ENCODE results near the gene SMARCAL1.
A peak's percentile ranks its signal among the peaks of the same experiment; 100 is the strongest.

Gene SMARCAL1

GRCh38 chr2:216477283-216478035, 65.2 kb downstream of the SMARCAL1 start:
- DNase-seq = no peak

- DNase-seq = peak in 1 of 2 experiments; percentile 27
Observed at GRCh38 chr2:216478151-216478550, 65.9 kb downstream of the SMARCAL1 start.

GRCh38 chr2:216478791-216479190, 66.5 kb downstream of the SMARCAL1 start:
- DNase-seq = no peak

- no peak for DNase-seq
Observed at GRCh38 chr2:216480221-216480620, 67.9 kb downstream of the SMARCAL1 start.

- no peak for DNase-seq
Observed at GRCh38 chr2:216482640-216483039, 70.4 kb downstream of the SMARCAL1 start.

DNA sequence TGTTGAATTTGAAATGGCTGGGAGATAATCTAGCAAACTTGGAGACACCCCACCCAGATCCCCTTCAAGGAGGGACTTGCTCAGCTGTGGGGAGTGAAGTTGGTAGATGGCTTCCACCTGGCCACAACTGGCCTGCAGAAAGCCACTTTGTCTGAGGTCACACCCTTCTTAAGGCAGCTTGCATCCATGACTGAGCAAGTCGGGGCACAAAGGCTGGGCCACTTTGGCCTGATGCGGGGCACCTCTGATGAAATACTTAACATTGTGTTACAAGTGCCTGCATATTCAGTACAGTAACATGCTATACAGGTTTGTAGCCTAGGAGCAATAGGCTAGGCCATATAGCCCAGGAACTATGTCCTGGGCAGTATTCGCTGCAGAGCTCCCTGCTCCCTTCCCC, 73.0 kb downstream of the SMARCAL1 start:
- DNase-seq = no peak

- no peak for DNase-seq
Observed at GRCh38 chr2:216485745-216486144, 73.5 kb downstream of the SMARCAL1 start.

DNA sequence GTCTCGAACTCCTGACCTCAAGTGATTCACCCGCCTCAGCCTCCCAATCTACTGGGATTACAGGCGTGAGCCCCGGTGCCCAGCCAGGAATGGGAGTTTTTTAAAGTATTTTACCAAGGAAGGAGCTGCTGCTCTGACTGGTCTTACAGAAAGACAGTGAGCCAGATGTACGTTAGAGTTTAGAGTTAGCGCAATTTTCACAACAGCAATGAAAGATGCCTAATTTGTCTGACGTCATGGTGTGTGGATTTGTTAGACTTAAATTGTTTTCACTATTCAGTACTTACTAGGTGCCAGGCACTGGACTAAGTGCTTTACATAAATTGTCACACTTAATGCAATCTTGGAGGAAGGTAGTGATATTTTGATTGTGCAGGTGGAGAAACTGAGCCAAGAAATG, 74.0 kb downstream of the SMARCAL1 start:
- DNase-seq = no peak

- no peak for DNase-seq
Observed at GRCh38 chr2:216486708-216487107, 74.4 kb downstream of the SMARCAL1 start.

DNA sequence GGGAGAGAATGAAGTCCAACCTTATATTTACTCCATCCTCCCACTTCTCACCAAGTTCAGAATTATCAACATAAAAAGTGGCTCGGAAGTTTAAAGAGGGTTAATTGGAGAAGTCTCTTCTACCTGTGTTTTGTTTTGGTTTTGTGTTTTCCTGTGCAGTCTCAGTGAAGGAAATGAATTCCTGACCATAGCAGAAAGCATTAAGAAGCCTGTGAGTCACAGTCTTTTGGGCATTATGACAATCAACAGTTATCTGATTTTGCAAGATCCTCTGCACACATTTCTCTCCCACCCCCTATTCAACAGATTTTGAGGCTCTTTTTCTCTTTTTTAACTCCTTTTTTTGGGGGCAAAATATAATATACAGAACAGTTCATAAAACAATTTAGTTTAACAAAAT, 77.8 kb downstream of the SMARCAL1 start:
- peak in 1 of 2 experiments; percentile 25 for DNase-seq

DNA sequence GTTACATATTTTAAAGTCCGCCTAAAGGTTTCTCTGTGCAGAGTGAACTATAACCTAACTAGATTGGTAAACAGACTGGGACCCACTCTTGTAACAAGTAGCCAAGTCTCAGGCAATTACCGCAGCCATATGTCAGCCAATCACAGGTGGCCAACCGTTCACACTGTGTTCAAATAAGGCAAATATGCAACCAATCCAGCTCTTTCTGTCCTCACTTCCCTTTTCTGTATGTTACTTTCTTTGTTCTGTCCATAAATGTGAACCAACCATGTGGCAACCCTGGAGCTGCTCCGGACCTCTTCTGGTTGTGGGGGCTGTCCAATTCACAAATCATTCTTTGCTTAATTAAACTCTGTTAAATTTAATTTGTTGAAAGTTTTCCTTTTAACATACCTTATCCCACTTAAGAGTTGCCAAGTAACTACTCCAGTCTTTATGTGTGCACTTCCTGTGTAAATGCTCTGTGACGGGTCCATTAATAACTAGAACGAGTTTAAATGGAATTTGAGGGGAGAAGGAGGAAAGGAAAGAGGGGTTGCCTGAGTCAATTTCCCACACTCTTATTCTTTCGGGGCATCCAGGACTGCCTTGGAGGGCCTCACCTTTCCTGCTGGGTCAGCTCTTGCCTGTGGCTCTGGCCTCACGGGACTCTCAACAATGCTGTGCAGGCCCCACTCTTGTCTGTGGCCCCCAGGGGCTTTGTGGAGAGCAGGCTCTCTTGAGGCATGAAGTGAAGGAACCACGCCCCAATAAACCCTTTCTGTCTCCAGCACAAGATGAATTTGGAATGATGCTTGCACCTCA, 79.7 kb downstream of the SMARCAL1 start:
- no peak for DNase-seq

DNA sequence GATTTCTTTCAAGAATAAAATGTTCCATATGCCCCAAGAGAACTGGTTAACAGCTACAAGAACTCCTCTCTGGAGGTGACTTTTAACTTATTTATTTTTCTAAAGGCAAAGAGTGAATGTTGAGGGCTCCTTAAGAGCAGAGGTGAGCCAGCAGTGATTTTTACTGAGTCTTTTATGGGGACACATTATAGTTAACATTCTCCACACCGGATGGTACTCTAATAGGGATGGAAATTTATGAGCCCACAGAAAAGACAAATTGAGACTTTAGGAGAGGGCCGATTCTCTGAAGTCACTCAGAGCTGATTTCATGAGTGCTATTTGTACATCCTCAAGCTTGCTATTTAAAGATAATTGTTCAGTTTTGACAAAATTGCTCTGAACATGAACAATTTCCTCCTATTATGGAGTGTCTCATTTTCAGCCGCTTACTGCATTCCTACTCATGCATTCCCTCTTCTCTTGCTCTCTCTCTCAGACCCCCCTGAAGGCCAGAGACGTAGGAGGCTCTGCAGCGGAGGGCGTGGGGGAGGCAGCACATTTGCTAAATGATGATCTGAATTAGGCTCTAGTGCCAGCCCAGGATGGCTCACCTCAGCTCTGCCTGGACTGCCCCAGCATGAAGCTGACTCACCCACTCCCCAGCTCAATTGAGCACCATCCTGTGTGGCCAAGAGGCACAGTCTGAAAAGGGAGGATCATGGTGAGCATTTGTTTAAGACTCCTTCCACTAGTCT, 80.5 kb downstream of the SMARCAL1 start:
- DNase-seq = no peak

GRCh38 chr2:216493334-216493685, 81.0 kb downstream of the SMARCAL1 start:
- no peak for DNase-seq

GRCh38 chr2:216495656-216496055, 83.4 kb downstream of the SMARCAL1 start:
- no peak for DNase-seq

DNA sequence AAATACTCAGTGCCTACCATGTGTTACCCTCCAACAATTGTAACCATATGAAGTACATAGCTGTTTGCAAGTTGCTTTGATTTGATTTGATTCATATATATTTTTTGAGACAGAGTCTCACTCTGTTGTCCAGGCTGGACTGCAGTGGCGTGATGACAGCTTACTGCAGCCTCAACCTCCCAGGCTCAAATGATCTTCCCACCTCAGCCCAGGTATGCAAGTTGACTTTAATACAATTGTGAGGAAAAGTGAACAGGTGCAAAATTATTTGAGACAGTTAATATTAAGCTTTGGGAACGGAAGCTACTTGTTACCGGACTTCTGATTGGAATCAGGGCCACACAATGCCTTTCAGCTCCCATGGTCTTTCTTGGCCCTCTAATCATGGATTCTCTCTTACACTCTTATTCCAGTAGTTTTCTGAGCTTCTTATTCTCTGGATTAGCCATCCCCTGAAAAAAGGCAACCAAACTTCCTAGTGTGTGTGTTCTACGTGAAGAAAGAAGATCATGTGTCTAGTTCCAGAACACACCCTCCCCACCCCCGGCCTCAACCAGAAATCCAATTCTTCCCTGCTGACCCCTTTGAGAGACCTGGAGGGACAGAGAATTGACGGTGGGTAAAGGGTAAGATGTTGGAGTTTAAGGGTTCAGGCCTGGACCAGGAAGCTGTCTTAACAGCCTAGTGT, 85.2 kb downstream of the SMARCAL1 start:
- DNase-seq = no peak

GRCh38 chr2:216498070-216498378, 85.7 kb downstream of the SMARCAL1 start:
- DNase-seq = no peak

DNA sequence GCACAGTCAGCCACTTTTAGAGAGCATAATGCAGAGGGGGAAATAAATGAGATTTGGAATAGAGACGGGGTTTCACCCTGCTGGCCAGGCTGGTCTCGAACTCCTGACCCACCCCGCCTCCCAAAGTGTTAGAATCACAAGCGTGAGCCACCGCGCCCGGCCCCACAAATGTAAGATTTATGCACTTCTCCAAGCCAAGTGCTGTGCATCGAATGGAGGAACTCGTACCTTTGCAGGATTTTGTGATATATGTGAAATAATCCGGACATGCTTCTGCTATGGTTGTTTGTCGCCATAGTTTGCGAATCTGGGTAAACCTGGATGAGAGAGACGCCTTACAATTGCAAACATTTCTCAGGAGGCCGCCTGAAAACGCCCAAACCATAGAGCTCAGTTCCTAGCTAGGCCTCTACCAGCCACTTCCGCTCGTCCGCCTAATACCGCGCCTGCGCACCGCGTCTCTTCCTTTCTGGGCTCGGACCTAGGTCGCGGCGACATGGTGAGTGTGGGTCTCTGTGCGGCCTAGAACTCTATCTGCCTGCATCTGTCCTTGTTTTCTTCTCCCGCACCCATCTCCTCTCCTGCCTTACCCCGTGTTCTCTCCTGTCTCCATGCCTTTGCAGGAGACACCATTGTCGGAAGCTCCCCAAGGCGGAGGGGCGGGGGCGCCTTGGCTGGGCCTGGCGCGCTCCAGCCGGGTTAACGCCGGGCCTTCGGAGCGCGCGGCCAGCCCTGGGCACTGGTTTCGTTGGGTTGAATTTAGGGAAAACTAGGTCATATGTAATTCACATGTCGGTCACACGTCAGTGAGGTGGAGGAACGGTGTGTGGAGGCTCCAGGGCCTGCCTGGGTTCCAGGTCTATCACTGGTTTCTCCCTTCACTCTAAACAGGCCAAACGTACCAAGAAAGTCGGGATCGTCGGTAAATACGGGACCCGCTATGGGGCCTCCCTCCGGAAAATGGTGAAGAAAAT, 86.4 kb downstream of the SMARCAL1 start, which contains the start of gene RPL37A:
TSS of gene RPL37A (plus strand) at position 466 of the 974 bp plus-strand sequence. CDS start at position 497, 31 bp downstream.
- DNase-seq = peak; percentile 78 to 95

- DNase-seq = no peak
Observed at GRCh38 chr2:216499641-216500218, 87.4 kb downstream of the SMARCAL1 start.

GRCh38 chr2:216500572-216500971, 88.3 kb downstream of the SMARCAL1 start:
- no peak for DNase-seq

DNA sequence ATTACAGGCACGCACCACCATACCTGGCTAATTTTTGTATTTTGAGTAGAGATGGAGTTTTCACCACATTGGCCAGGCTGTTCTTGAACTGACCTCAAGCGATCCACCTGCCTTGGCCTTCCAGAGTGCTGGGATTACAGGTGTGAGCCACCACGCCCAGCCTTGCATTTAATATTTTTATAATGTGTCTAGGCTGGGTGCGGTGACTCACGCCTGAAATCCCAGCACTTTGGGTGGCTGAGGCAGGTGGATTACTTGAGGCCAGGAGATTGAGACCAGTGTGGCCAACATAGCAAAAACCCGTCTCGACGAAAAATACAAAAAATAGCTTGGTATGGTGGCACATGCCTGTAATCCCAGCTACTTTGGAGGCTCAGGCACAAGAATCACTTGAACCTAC, 89.6 kb downstream of the SMARCAL1 start:
- no peak for DNase-seq

DNA sequence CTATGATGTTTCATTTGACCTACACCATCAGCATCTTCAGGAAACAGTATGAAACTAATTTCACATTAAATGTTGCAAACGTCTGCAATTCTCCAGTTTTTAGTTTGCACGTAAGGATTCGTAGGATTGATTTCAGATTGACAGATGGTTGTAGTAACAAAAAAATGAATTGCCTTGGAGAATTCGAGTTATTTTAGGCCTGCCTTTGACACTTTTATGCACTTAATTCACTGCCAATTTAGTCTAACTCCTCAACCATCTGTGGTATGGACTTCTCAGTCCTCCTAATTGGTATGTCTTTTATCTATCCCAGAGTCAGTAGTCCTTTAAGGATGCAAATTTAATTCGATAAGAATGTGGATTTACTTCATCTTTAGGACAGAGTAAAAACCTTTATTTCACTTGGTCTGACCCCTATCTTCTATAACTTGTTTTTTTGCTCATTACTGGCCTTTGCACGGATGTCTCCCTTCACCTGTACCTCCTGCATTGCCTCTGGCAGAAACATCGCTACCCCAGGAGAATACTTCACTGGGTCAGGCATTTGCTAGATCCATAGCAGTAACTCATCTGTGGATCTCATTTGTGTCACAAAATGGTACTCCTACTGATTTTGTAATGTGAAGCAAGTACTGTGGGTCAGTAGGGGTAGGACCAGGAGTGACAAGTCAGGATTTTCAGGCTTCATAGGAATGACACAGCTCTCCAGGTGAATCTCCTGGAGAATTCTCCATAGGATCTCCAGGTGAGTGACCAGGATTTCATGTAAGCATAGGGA, 90.3 kb downstream of the SMARCAL1 start:
- no peak for DNase-seq

Data from SW 1271 (cell line).